Stimulated activated CD8-positive, alpha-beta memory T cell treated with anti-CD3 and anti-CD28 coated beads, Interleukin-15, amount 100 ng/mL, for 4 hours (primary cell): ENCODE data around the gene CDK5R1.
"Not testable (repeated sequence)": the region's sequence is repeated elsewhere in the genome, so short reads cannot be mapped to it uniquely, and the experiment has no call there.

Experiments
- DNase-seq, 2 donors: peaks; one replicate each; pipeline ENCODE4 v3.0.0-alpha.2; 2020; ENCODE audit warnings: low read depth in 2 of 2

Gene CDK5R1

GRCh38 chr17:32516940-32517701 lies 30.3 kb downstream of the CDK5R1 start:
- no peak for DNase-seq

- DNase-seq, result no peak
These were observed 31.2 kb downstream of the CDK5R1 start for GRCh38 chr17:32517982-32518381.

- DNase-seq, result no peak
These were observed 31.9 kb downstream of the CDK5R1 start for GRCh38 chr17:32518646-32519227.

GRCh38 chr17:32519228-32520103 lies 32.7 kb downstream of the CDK5R1 start:
- DNase-seq, result peak in 1 of 2 donors; percentile 38

GRCh38 chr17:32520104-32520701 lies 33.4 kb downstream of the CDK5R1 start:
- no peak for DNase-seq

- no peak for DNase-seq
These were observed 34.1 kb downstream of the CDK5R1 start for GRCh38 chr17:32520737-32521404.

GRCh38 chr17:32523017-32523680 lies 36.4 kb downstream of the CDK5R1 start:
- no peak for DNase-seq

GRCh38 chr17:32523827-32524552 lies 37.2 kb downstream of the CDK5R1 start:
- DNase-seq, result no peak

GRCh38 chr17:32524553-32524880 lies 37.7 kb downstream of the CDK5R1 start:
- not testable (repeated sequence) for DNase-seq

- DNase-seq, result no peak
These were observed 38.3 kb downstream of the CDK5R1 start for GRCh38 chr17:32525122-32525521.

- DNase-seq, result no peak
These were observed 40.4 kb downstream of the CDK5R1 start for GRCh38 chr17:32527146-32527545.

- no peak for DNase-seq
These were observed 42.0 kb downstream of the CDK5R1 start for GRCh38 chr17:32528825-32529224.

GRCh38 chr17:32529604-32530003 lies 42.8 kb downstream of the CDK5R1 start:
- no peak for DNase-seq

- DNase-seq, result no peak
These were observed 46.5 kb downstream of the CDK5R1 start for GRCh38 chr17:32533296-32533695.

- DNase-seq, result no peak
These were observed 50.2 kb downstream of the CDK5R1 start for GRCh38 chr17:32536736-32537643.
